GM20431 (cell line): ENCODE results near the gene SLX9.
"Not testable (repeated sequence)": the region's sequence is repeated elsewhere in the genome, so short reads cannot be mapped to it uniquely, and the experiment has no call there.

Experiments
- in situ Hi-C: fragments of 300-500 bp; cut with MseI, MboI; formaldehyde crosslinking; loops from one replicate; pipeline ENCODE4 v1.15.0; 2020; ENCODE audit warnings: low sequenced_read_pairs; ENCODE audit not compliant: unreplicated experiment

Gene SLX9

GRCh38 chr21:45022736-45023135 lies 82.9 kb downstream of the SLX9 start:
- in situ Hi-C loops = no loop called here

DNA sequence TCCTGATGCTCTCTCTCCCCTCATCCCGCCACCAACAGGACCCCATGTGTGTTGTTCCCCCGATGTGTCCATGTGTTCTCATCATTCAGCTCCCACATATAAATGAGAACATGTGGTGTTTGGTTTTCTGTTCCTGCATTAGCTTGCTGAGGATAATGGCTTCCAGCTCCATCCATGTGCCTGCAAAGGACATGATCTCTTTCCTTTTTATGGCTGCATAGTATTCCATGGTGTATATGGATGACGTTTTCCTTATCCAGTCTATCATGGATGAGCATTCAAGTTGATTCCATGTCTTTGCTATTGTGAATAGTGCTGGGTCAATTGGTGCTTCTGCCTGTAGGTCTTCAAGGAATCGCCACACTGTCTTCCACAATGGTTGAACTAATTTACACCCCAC lies 84.7 kb downstream of the SLX9 start:
- in situ Hi-C loops = not testable (repeated sequence)

- in situ Hi-C loops = no loop called here
Measured at GRCh38 chr21:45026066-45026745, 86.4 kb downstream of the SLX9 start.
